A549 (cell line): ENCODE measurements around the gene ARMC9. TPM values are rescaled to one million over a fixed set of nuclear protein-coding genes. Genes with fewer than 3 reads are reported as not detected.

Source experiments
- ATAC-seq, 2 experiments: fragments of 200-7000 bp in 1 of 2; fragments of >200 bp in 1 of 2; cut with Nextera tagmentation in 1 of 2; cut with Tn5 transposase in 1 of 2; 3 replicates each; pipeline versions ENCODE4 v1.8.0 to v1.9.1; 2018 to 2020; ENCODE audit warnings: mild to moderate bottlenecking in 1 of 2, moderate library complexity in 1 of 2
- CTCF ChIA-PET: fragments of 300-600 bp; sonication (Branson Sonifier 250); formaldehyde crosslinking; extraction: SDS; loops from one replicate; lab custom pipeline; 2021; ENCODE audit warnings: antibody characterized with exemption, inconsistent platforms; lab: Yijun Ruan, JAX
- POLR2A ChIA-PET: fragments of 350-600 bp; formaldehyde crosslinking; extraction: SDS; loops from one replicate; lab custom pipeline; 2021; ENCODE audit warnings: antibody characterized with exemption, inconsistent platforms; lab: Yijun Ruan, JAX
- DNase-seq, 2 experiments: peaks; one replicate each; pipeline versions ENCODE4 v3.0.0 to v3.0.0-alpha.2; 2011 to 2016; ENCODE audit warnings: low read depth in 1 of 2, low spot score in 1 of 2
- FAIRE-seq: peaks from 2 replicates; lab custom pipeline; 2011; peaks lifted over from hg19 to GRCh38; lab: Jason Lieb, UNC
- H3K27ac ChIP-seq, 2 experiments: fragments of >200 bp; sonication (Bioruptor Twin); formaldehyde crosslinking; 3 replicates each; pipeline ENCODE4 v1.5.1; 2016 to 2017
- H3K4me1 ChIP-seq: fragments of >200 bp; sonication (Bioruptor Twin); formaldehyde crosslinking; 3 replicates; pipeline ENCODE4 v1.6.1; 2016
- H3K4me2 ChIP-seq: fragments of >200 bp; sonication (Bioruptor Twin); formaldehyde crosslinking; 3 replicates; pipeline ENCODE4 v1.6.1; 2016
- H3K4me3 ChIP-seq: fragments of >200 bp; sonication (Bioruptor Twin); formaldehyde crosslinking; 3 replicates; pipeline ENCODE4 v1.5.1; 2016
- H3K9me3 ChIP-seq: fragments of >200 bp; sonication (Bioruptor Twin); formaldehyde crosslinking; 3 replicates; pipeline ENCODE4 v1.6.1; 2016
- CBX2 ChIP-seq: fragments of 200-600 bp; sonication (generic); IDR thresholded peaks from 2 replicates; pipeline ENCODE4 v1.6.1; 2016; ENCODE audit warnings: low read depth, mild to moderate bottlenecking, borderline replicate concordance
- CBX8 ChIP-seq: fragments of 200-600 bp; sonication (generic); IDR thresholded peaks from 2 replicates; pipeline ENCODE4 v1.6.1; 2016
- CHD2 ChIP-seq: fragments of 150-350 bp; IDR thresholded peaks from 2 replicates; pipeline ENCODE4 v1.6.1; 2014; ENCODE audit warnings: low read length; ENCODE audit not compliant: partially characterized antibody
- CHD4 ChIP-seq: fragments of 200-600 bp; sonication (generic); IDR thresholded peaks from 2 replicates; pipeline ENCODE4 v1.6.1; 2016; ENCODE audit warnings: antibody characterized with exemption, mild to moderate bottlenecking, borderline replicate concordance
- ESRRA ChIP-seq: fragments of 150-350 bp; IDR thresholded peaks from 2 replicates; pipeline ENCODE4 v1.6.1; 2014; ENCODE audit warnings: mild to moderate bottlenecking, low read length, borderline replicate concordance
- FOSB ChIP-seq: fragments of 250-450 bp; sonication (Bioruptor Pico); IDR thresholded peaks from 2 replicates; pipeline ENCODE4 v1.5.0; 2020; ENCODE audit warnings: mild to moderate bottlenecking, moderate library complexity
- FOXS1 ChIP-seq: fragments of 250-450 bp; sonication (Bioruptor Pico); IDR thresholded peaks from 2 replicates; pipeline ENCODE4 v1.5.0; 2020; ENCODE audit warnings: mild to moderate bottlenecking, moderate library complexity
- HDAC2 ChIP-seq: fragments of 200-600 bp; sonication (generic); IDR thresholded peaks from 2 replicates; pipeline ENCODE4 v1.6.1; 2016
- HEYL ChIP-seq: fragments of 250-450 bp; sonication (Bioruptor Pico); IDR thresholded peaks from 2 replicates; pipeline ENCODE4 v1.8.0; 2021; ENCODE audit warnings: mild to moderate bottlenecking, moderate library complexity
- HMGXB4 ChIP-seq: fragments of 250-450 bp; sonication (Bioruptor Pico); IDR thresholded peaks from 2 replicates; pipeline ENCODE4 v1.5.0; 2021; ENCODE audit warnings: mild to moderate bottlenecking, moderate library complexity, borderline replicate concordance
- HOXB13 ChIP-seq: fragments of 250-450 bp; sonication (Bioruptor Pico); IDR thresholded peaks from 2 replicates; pipeline ENCODE4 v1.5.0; 2020; ENCODE audit warnings: low read depth, mild to moderate bottlenecking, moderate library complexity
- JUN ChIP-seq, 2 experiments: fragments of >200 bp; sonication (Bioruptor Twin); formaldehyde crosslinking; IDR thresholded peaks; 2 replicates in 1 of 2; 3 replicates in 1 of 2; pipeline ENCODE4 v1.6.1; 2016 to 2017
- JUNB ChIP-seq: fragments of >200 bp; sonication (Bioruptor Twin); formaldehyde crosslinking; IDR thresholded peaks from 2 replicates; pipeline ENCODE4 v1.6.1; 2016
- KDM5A ChIP-seq: fragments of 200-600 bp; sonication (generic); IDR thresholded peaks from 2 replicates; pipeline ENCODE4 v1.6.1; 2016; ENCODE audit warnings: antibody characterized with exemption, mild to moderate bottlenecking
- NFE2L2 ChIP-seq: fragments of 150-350 bp; conservative IDR thresholded peaks from 2 replicates; pipeline ENCODE4 v1.6.1; 2014; ENCODE audit warnings: low read length
- NR3C1 ChIP-seq: fragments of >200 bp; sonication (Bioruptor Twin); formaldehyde crosslinking; IDR thresholded peaks from 3 replicates; pipeline ENCODE4 v1.6.1; 2017
- PHF8 ChIP-seq: fragments of 200-600 bp; sonication (generic); IDR thresholded peaks from 2 replicates; pipeline ENCODE4 v1.6.1; 2016; ENCODE audit warnings: low read depth, mild to moderate bottlenecking, antibody characterized with exemption, moderate library complexity, borderline replicate concordance
- RAD21 ChIP-seq, 2 experiments: fragments of >200 bp in 1 of 2; sonication (Bioruptor Twin) in 1 of 2; formaldehyde crosslinking in 1 of 2; IDR thresholded peaks in 1 of 2; conservative IDR thresholded peaks in 1 of 2; 2 replicates in 1 of 2; 3 replicates in 1 of 2; pipeline ENCODE4 v1.6.1; 2012 to 2018; ENCODE audit warnings: inconsistent platforms in 1 of 2
- RCOR1 ChIP-seq: fragments of 150-350 bp; IDR thresholded peaks from 2 replicates; pipeline ENCODE4 v1.6.1; 2014; ENCODE audit warnings: antibody characterized with exemption, low read length, low read depth
- RFX5 ChIP-seq: fragments of 450-650 bp; IDR thresholded peaks from 2 replicates; pipeline ENCODE4 v1.7.1; 2014; ENCODE audit warnings: antibody characterized with exemption, mild to moderate bottlenecking, moderate library complexity
- SMC3 ChIP-seq: fragments of >200 bp; sonication (Bioruptor Twin); formaldehyde crosslinking; IDR thresholded peaks from 3 replicates; pipeline ENCODE4 v1.6.1; 2018; ENCODE audit warnings: inconsistent platforms
- TP53 ChIP-seq: fragments of 250-450 bp; sonication (Bioruptor Pico); IDR thresholded peaks from 2 replicates; pipeline ENCODE4 v1.5.0; 2021; ENCODE audit warnings: mild to moderate bottlenecking, moderate library complexity
- USF2 ChIP-seq: fragments of 450-650 bp; IDR thresholded peaks from 2 replicates; pipeline ENCODE4 v1.6.1; 2014; ENCODE audit warnings: antibody characterized with exemption
- ZFP36 ChIP-seq: fragments of 450-650 bp; IDR thresholded peaks from 2 replicates; pipeline ENCODE4 v1.6.1; 2014; ENCODE audit warnings: borderline replicate concordance; ENCODE audit not compliant: partially characterized antibody
- ZSCAN20 ChIP-seq: fragments of 250-450 bp; sonication (Bioruptor Pico); IDR thresholded peaks from 2 replicates; pipeline ENCODE4 v1.8.0; 2022; ENCODE audit warnings: mild to moderate bottlenecking, moderate library complexity
- WGBS: methylation state at CpG from one replicate; pipeline ENCODE4 v1.1.6; 2017; ENCODE audit errors: missing lambda C conversion rate; 5-methylcytosine and 5-hydroxymethylcytosine counted together
- polyA plus RNA-seq, 4 experiments: library from polyadenylated mRNA; depleted of rRNA in 3 of 4; stranded (reverse); fragments of >200 nt; fragmentation: RNase III in 1 of 4; extraction: RNeasy Plus Mini Kit Qiagen cat#74134 plus additional on column Dnase treatment in 1 of 4; gene quantifications; 2 replicates in 3 of 4; 3 replicates in 1 of 4; pipeline ENCODE4 v1.2.3, GENCODE V29; 2011 to 2017
- TF ChIP-seq, protein P1 (sequence below): IDR thresholded peaks from 2 replicates; pipeline ENCODE4 v1.6.1; 2012
- TF ChIP-seq, protein P2 (sequence below): fragments of >200 bp; sonication (Bioruptor Twin); formaldehyde crosslinking; IDR thresholded peaks from 3 replicates; pipeline ENCODE4 v1.6.1; 2016
- TF ChIP-seq, protein P3 (sequence below): fragments of 150-350 bp; IDR thresholded peaks from 2 replicates; pipeline ENCODE4 v1.6.1; 2014; ENCODE audit warnings: low read depth, mild to moderate bottlenecking, low read length
- TF ChIP-seq, protein P4 (sequence below): fragments of >200 bp; sonication (Bioruptor Twin); formaldehyde crosslinking; IDR thresholded peaks from 2 replicates; pipeline ENCODE4 v1.6.1; 2016

ARMC9 gene
- polyA plus RNA-seq, 2 of the 4 experiments (the other 2 are of a cell fraction) = 12.0 to 14.1 TPM

DNA sequence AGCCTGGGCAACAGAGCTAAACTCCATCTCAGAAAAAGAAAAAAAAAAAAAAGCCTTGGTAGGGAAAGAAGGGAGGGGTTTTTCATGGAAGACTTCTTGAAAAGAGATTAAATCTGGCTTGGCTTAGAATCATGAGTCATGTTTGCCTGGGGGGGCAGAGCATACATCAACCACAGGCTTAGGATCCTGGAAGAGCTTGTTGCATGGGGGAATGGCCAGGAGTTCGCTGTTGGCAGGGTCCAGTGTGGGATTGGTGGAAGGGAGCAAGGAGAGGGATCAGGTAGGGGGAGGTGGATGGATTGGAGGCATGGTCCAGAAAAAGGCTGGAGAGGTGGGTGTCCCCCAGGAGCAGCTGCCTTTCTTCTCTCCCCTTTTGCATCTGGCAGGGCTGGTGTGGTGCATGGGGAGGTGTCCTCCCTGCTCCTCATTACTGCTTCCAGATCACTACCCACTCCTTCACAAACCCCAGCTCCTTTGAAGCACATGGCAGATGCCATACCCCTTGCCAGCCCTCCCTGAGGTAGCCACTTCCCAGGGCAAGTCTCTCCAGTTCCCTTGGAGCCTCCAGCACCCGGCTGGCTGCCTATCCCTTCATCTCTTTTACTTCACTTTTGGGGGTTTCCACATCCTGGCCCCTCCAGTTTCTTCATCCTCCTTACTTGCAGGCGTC lies 2.5 kb downstream of the ARMC9 start:
- CTCF ChIA-PET = interaction anchor here (0.8 to 3.3 kb wide), 6 partner anchors 9 to 212 kb away, joined by 3 to 17 read pairs (median 5); no protein-coding TSS in a partner anchor
- Histone ChIP-seq H3K4me3 (no peak overlapping the region), H3K9me3 (no peaks in the 10 kb centered on the region), H3K4me1 (peaks cover 14% of the 10 kb centered on the region), H3K27ac (no peak overlapping the region), H3K4me2 (no peak overlapping the region)
- DNase-seq (no peak), ATAC-seq (no peak), FAIRE-seq (no peak)
- TF ChIP-seq FOSB (CRISPR knock-in tag) (no peak), PHF8 (no peak), KDM5A (no peak), RCOR1 (no peak), HDAC2 (no peak), HOXB13 (no peak), USF2 (no peak), CHD2 (no peak), NFE2L2 (no peak), NR3C1 (no peak), JUNB (no peak), TP53 (CRISPR knock-in tag) (no peak), CBX2 (no peak), CBX8 (no peak)
- TF ChIP-seq, protein P1, sequence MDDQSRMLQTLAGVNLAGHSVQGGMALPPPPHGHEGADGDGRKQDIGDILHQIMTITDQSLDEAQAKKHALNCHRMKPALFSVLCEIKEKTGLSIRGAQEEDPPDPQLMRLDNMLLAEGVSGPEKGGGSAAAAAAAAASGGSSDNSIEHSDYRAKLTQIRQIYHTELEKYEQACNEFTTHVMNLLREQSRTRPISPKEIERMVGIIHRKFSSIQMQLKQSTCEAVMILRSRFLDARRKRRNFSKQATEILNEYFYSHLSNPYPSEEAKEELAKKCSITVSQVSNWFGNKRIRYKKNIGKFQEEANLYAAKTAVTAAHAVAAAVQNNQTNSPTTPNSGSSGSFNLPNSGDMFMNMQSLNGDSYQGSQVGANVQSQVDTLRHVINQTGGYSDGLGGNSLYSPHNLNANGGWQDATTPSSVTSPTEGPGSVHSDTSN = no peak
- TF ChIP-seq, protein P2, sequence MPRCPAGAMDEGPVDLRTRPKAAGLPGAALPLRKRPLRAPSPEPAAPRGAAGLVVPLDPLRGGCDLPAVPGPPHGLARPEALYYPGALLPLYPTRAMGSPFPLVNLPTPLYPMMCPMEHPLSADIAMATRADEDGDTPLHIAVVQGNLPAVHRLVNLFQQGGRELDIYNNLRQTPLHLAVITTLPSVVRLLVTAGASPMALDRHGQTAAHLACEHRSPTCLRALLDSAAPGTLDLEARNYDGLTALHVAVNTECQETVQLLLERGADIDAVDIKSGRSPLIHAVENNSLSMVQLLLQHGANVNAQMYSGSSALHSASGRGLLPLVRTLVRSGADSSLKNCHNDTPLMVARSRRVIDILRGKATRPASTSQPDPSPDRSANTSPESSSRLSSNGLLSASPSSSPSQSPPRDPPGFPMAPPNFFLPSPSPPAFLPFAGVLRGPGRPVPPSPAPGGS = no peak
- TF ChIP-seq, protein P3, sequence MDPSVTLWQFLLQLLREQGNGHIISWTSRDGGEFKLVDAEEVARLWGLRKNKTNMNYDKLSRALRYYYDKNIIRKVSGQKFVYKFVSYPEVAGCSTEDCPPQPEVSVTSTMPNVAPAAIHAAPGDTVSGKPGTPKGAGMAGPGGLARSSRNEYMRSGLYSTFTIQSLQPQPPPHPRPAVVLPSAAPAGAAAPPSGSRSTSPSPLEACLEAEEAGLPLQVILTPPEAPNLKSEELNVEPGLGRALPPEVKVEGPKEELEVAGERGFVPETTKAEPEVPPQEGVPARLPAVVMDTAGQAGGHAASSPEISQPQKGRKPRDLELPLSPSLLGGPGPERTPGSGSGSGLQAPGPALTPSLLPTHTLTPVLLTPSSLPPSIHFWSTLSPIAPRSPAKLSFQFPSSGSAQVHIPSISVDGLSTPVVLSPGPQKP = no peak
- TF ChIP-seq, protein P4, sequence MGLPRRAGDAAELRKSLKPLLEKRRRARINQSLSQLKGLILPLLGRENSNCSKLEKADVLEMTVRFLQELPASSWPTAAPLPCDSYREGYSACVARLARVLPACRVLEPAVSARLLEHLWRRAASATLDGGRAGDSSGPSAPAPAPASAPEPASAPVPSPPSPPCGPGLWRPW = no peak
- POLR2A ChIA-PET = no interaction called here
- 78% methylated on average over 3 of the region's 3 CpGs for WGBS

GRCh38 chr2:231201475-231201814 lies 3.0 kb downstream of the ARMC9 start:
- FAIRE-seq = no peak
- no peak overlapping the region for H3K4me3 ChIP-seq
- WGBS = 83% methylated on average over 4 of the region's 4 CpGs
- no peak overlapping the region for H3K27ac ChIP-seq
- no peaks in the 10 kb centered on the region for H3K9me3 ChIP-seq
- ChIA-PET POLR2A (no interaction called here), CTCF (interaction anchor here (0.8 to 3.3 kb wide), 6 partner anchors 9 to 211 kb away, joined by 3 to 17 read pairs (median 5); no protein-coding TSS in a partner anchor)
- DNase-seq = no peak
- TF ChIP-seq CBX8 = no peak
- no peak for TF ChIP-seq SMC3
- TF ChIP-seq, protein P4 = no peak
- TF ChIP-seq KDM5A = no peak
- TF ChIP-seq JUN (IDR thresholded peaks at IDR 0.05) = no peak
- no peak for TF ChIP-seq FOSB (CRISPR knock-in tag)
- TF ChIP-seq RFX5 = no peak
- TF ChIP-seq, protein P2 = no peak
- no peak for TF ChIP-seq ZSCAN20
- no peak for TF ChIP-seq CHD4
- no peak for TF ChIP-seq RAD21 (conservative IDR thresholded peaks at IDR 0.05 in 1 of 2, IDR thresholded peaks at IDR 0.05 in 1 of 2)
- TF ChIP-seq HOXB13 = no peak
- no peak for TF ChIP-seq ESRRA
- TF ChIP-seq TP53 (CRISPR knock-in tag) = no peak
- TF ChIP-seq HMGXB4 = no peak
- TF ChIP-seq HEYL (CRISPR knock-in tag) = no peak
- no peak for TF ChIP-seq ZFP36
- no peak for TF ChIP-seq FOXS1
- no peak overlapping the region for H3K4me2 ChIP-seq
- H3K4me1 ChIP-seq = peaks cover 14% of the 10 kb centered on the region
- no peak for ATAC-seq
